HG03025 (cell line): ENCODE results near the gene TMEM11.

ENCODE experiments used
- ATAC-seq: cut with Tn5 transposase; IDR thresholded peaks from one replicate; pipeline ENCODE4 v1.9.1; 2021; ENCODE audit warnings: mild to moderate bottlenecking, moderate library complexity; ENCODE audit not compliant: unreplicated experiment, low FRiP score

The TMEM11 gene

DNA sequence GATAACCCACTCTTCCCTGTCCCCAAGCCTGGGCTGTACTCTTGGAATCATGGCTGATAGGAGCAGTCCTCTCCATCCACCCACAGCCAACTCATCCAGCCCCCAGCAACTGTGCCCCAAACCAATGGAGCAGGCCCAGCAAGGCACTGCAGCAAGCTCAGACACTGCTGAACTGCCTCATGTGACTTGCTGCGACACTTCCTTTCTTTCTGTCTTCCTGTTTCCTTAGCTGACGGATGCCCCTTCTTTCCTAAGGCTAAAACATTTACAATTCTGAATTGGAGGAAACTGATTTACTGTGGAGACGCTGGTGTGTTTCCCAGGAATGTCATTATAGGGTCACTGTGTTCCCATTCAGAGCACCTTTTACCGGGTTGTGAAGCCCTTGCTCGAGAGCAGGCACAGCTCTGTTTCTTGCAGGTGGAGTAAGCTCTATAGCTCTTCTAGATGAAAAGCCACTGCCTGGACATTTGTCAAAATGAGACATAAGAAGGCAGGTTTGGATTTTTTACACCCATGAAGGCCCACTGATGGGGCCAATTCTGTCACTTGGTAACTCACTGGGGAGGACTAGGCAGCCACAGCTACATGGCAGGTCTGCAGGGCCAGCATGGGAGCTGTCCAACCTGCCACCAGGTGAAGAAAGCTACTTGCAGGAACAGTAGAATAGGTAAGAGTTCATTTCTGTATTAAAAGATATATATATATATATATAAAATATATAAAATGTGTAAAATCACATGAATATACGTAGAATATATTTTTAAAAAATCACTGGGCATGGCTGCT lies 27.4 kb downstream of the TMEM11 start:
- ATAC-seq: no peak

DNA sequence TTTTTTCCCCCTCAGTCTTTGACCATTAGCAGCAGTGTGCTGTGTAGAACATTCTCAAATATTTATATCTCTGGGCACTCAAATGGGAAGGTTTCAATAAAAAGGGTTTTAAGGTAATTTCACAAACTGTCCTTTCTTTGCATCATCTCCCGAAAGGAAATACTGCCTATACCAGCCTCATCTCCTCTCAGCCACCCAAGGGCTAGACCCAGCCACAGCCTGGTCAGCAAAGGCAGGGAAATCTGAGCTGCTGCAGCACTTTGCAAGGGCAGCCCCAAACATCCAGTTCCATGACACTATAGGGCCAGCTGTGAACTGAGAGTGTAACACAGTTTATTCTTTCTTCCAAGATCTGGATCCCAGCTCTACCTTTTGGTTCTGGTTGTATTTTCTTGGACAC lies 28.9 kb downstream of the TMEM11 start:
- ATAC-seq: no peak

DNA sequence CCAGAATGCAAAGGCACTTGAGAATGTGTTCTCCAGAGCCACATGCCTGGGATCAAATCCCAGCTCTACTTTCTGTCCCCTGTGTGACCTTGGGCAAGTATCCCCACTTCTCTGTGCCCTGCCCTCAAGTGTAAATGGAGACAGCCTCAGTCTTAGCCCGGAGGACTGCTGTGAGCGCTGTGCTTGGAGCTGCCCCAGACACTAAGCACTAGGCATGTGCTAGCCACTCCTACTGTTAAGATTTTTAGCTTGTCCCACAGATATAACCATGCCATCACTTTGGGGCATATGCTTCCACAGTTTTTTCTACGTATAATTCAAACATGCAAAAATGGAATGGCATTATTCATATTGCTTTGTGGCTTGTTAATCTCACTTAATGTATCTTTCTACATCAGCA lies 29.4 kb downstream of the TMEM11 start:
- no peak for ATAC-seq

DNA sequence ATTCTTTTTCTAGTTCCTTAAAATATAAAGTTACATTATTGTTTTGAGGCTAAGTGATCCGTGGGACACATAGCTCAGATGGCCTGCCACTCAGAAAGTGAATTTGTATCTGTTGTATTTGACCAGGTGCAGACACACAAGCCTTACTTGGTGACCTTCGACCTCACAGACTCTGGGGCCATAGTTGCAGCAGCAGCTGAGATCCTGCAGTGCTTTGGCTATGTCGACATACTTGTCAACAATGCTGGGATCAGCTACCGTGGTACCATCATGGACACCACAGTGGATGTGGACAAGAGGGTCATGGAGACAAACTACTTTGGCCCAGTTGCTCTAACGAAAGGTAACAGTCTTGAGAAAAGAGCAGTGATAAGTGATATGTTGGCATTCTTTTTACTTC lies 30.5 kb downstream of the TMEM11 start:
- no peak for ATAC-seq

DNA sequence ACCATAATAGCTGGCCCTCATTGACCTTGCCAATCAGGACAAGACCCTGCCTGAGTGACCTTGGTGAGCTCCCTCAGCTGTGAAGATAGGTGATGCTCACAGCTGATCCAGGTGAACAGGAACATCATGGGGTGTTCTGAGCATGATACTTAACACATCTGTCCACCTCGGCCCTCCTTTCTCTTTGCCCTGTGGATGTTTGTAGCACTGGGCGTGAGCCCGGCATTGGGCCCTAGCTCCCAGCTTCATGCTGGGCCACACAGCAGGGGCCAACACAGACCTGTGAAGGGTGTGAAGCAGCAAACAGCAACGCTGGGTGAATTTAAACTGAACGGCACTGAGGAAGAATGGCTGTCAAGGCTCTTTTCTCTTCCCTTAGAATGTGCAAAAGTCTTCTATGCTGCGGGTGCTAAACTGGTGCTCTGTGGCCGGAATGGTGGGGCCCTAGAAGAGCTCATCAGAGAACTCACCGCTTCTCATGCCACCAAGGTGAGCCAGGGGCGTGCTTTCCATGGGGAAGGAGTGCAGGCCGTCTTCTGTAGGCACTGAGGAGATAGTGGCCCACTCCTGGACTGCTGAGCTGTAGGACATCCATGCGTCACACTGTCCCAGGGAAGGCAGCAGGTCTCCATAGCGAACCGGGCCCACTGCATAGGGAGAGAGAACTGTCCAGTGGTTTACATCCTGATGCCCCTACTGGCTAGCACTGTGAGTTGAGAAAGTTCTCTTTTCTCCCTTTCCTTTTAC lies 35.9 kb downstream of the TMEM11 start:
- ATAC-seq: no peak

DNA sequence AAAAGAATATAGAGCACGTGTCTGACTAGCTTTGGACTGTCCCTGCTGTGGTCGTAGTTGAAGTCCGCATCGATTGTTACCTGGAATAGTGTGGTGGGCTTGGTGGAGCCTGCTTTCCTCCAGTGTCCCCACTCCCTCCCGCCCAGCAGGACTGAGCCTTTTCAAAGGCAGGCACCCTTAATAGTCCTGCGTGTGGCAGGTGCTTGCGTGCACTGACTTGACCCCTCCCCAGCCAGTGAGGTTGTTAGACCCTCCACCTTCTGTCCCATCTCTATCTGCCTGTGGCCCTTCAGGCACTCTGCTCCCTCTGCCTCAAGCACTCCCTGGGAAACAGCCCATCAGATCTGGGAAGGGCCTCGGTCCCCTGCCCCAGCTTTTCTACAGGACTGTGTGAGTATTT lies 36.6 kb downstream of the TMEM11 start:
- ATAC-seq: no peak

DNA sequence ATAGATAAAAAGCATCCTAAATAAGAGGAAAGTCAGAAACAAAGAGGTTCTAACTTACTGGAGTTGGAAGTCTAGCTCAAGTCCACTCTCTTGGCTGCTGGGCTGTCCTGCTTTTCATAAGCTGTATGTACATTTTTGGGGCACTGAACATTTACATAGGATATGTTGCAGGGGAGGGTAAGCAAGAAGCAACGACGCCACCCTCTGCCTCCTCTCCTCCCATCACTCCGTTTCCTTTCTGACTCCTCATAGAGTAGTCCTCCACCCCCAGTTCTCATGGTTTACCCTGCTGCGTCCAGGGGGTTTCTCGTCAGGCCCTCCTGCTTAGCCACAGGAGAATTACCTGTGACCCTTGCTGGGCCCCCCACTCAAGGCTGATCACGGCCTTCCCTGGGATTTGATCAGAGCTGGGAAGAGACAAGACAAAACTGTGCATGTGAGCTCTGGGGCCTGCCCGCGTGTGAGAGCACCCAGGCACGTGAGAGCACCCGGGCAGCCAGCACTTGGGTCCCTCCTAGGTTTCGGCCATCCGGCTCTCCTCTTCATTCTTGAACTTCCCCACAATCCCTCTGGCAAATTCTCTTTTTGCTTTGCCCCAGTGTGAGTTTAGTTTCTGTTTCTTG lies 37.1 kb downstream of the TMEM11 start:
- ATAC-seq: no peak

DNA sequence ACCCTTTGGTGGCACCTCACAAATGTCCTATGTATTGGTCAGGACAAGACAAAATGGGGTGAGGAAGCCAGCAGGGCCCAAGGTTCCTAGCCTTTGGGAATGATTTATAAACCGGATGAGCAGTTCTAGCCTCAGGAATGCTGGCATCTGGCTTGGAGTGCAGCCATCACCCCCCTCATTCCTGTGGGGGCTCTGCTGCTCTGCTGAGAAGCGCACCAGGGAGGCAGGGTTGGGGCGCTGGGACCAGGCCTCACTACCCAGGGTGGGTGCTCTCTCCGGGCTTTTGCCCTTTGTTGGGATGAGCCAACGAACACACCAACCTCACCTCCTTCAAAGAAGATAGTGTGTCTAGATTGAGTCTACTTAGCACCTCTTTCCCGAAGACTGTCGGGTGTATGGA lies 39.2 kb downstream of the TMEM11 start:
- ATAC-seq: no peak

DNA sequence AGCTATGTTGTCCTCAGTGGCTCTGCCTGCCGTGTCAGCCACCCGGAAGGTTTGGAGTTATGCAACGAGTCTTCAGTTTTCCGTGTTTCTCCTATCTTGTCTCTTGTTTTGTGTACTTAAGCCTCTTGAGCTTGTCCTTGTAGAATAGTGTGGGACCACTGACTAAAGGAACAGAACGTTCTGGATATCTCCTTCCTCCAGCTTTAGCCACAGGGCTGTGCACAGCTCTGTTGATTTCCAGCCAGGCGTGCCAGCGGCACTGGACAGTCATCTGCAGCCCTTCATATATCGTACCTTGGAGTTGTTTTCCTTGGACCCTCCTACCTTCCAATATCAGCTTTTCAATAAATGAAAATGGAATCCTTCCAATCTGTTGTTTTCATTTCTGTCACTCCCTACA lies 39.8 kb downstream of the TMEM11 start:
- ATAC-seq: no peak

DNA sequence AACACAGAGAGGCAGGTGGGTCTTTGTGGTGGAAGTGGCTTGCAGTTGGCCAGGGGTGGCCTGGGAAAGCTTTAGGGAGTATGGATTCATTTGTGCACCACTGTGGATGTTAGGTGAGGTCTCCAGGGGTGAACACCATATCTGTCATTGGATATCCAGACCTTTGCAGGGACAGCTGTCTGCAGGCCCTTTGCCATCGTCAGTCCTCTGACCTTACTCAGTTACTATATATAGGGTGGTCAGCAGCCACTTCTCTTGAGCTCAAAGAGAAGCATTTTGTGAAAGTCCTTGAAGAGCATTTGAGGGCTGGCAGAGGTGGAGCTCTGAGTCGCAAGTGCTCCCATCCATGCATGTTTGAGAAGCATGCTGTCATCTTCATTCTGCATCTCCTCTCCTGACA lies 40.4 kb downstream of the TMEM11 start:
- no peak for ATAC-seq

DNA sequence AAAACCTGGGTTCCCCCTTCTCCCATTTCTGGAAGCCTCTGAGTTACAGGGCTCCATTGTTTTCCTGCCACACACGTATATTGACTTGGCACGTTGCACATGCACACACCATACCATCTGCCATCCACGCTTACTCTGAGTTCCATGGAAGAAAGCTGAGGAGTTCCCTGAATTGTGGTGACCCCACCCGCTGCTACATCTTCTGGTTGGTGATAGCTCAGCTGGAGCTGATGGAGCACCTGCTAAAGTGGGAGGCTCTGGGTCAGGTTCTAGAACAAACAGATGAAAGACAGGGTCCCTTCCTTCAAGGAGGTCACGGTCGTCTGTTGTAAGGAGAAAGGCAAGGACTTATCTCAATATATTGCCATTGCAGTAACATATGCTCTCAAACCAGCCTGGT lies 41.1 kb downstream of the TMEM11 start:
- ATAC-seq: no peak

DNA sequence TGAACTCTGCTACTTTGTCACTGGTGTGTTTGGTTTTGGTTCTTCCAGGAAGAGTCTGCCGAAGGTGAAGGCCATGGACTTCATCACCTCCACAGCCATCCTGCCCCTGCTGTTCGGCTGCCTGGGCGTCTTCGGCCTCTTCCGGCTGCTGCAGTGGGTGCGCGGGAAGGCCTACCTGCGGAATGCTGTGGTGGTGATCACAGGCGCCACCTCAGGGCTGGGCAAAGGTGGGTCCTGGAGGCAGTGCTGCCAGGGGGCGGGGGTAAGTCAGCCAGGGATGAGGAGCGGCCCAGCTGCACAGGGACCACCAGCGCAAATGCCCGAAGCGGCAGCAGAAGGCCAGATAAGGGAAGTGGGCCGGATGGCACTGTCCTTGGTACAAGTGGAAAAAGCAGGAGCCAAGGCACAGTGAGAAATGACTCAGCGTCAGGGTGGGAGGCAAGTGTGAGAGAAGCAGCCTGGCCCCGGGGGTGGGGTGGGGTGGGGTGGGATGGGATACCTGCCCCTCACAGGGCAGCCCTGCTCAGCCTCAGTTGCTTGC lies 41.9 kb downstream of the TMEM11 start:
- no peak for ATAC-seq

DNA sequence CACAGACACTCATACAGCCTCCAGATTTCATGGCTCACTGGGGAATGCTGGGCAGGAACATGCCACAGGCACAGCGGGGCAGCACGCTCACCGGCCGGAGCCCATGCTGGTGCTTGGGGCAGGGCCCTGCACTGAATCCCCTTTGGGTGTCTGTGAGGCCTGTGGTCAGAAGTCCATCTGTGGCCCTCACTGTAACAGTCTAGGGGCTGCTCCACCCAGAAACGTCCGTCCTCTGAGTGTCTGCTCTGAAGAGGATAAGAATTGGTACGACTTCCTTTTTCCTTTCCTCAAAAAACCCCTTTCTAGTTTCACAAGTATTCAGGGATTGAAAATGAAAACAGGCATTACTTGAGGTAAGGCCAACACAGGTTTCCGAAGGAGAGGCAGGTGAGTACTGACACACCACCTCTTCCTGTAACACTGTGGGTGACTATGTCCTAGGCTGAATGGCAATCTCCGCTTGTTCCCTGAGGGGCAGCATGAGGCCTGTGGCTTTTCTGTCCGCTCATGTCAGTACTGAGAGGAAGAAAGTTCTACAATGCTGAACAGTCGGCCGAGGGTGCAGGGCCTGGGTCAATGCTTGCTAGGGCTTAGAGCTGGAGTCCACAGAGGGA lies 42.5 kb downstream of the TMEM11 start:
- ATAC-seq: peak; percentile 66

DNA sequence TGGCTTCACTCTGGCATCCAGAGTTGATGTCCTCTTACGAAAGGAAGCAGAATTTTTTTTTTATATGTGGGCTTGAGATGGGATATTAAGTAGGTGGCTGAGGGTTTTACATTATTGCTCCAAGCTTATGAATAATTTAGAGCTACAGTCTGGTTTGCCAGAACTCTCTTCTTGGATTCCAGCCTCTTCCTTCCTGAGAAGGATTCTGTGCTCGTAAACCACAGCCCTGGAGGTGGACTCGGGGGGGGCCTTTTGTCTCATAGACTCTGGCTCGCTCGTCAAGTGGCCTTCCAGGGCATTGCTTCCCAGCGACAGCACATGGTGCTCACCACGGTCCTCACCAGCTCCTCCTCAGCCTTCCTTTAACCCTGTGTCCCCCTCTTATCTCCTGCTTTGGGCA lies 43.2 kb downstream of the TMEM11 start:
- no peak for ATAC-seq

DNA sequence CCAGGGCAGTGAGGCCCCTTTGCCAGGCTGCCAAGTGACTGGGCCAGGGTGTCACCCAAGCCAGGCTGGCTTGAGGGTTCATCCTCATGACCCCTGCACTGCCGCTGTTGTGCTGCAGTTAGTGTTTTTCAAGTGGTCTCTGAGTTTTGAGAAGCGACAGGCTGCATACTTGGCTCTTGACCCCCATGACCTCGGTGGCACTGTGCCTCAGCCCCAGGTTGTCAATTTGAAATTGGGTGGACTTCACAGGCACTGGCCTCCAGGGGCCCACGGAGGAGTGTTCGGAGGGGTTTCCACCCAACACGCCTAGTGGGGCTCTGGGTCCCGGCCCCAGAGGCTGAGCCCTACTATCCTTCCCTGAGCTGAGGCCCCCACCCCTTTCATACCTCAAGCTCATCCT lies 44.5 kb downstream of the TMEM11 start:
- ATAC-seq: no peak

DNA sequence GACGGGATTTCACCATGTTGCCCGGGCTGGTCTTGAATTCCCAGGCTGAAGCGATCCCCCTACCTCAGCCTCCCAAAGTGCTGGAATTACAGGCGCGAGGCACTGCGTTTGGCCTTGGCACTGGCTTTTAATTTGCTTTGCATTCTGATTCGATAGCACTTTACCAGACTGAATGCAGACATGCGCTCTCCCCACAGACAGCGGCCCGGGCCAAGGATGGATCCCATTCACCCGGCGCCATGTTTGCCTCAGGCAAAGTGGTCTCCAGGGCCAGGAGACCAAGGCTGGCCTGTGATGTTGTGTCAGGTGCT lies 45.5 kb downstream of the TMEM11 start:
- no peak for ATAC-seq

DNA sequence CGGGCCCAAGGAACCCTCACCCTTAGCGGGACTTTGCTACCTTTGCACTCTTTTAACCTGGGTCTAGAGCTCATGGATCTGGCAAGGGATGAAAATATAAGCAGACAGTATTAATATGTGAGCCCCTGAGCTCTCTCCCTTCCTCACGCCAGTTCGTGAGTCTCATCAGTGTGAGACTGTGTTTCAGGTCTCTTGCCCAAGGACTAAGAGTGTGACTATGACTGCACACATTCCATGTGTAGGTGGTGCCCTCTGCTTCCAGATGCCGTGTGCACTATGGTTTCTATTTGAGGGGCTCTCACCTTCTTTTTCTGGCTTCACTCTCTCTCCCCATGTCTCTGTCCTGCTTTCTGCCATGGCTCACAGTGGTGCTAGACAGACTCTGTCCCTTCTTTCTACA lies 46.7 kb downstream of the TMEM11 start:
- no peak for ATAC-seq

DNA sequence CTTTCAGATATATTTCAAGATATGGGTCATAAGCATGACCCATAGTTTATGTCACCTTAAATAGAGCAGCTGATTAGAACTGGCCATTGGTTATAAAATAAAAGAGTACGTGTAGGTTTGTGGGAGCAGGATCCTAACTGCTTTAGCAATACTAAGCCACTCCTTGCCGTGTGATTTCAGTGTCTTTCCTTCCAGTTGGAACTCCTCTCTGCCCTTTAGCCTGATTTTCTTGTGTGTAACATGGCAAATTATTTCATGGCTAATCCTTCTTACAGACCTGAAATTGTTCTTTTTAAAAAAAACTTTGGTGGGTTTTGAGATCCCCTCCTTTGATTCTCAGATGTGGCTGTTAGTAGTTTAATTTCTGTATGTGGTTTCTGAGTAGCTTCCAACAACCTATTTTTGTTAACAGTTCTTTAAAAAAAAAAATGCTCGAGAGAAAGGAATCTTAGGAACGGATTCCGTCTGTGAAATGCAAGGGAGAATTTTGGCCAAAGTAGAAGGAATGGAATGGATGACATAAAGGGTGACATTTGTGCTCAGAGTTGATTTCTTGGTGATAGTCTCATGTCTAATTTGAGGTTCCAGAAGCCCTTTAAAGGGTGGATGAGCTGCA lies 47.3 kb downstream of the TMEM11 start:
- ATAC-seq: no peak

DNA sequence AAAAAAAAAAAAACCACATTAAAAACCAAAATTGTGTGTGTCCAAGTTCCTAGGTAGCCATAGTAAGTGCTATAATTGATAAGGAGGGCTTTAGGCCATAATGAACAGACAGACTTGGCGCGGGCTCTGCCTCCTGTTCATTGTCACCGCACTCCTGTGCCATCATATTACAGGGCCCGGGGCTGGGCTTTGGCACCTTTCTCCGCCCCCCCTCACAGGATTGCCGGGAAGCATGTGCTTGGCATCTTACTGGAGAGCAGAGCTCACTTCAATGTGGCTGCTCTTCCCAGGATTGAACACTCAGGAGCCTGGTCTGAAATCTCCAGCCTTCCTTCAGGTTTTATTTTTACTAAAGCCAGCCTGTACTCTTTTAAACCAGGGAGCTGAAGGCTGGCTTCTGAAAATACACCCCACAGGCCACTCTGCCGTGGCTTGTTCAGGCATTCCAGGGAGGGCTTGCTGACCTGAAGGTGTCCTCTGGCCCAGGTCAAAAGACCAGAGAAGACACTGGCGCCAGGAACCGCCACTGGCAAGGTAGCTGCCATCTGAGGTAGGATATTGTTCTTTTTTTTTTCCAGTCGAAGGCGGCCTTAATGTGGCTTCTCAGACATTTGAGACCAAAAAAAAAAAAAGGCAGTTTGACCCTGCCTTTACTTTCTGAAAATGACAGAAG lies 47.9 kb downstream of the TMEM11 start:
- no peak for ATAC-seq

DNA sequence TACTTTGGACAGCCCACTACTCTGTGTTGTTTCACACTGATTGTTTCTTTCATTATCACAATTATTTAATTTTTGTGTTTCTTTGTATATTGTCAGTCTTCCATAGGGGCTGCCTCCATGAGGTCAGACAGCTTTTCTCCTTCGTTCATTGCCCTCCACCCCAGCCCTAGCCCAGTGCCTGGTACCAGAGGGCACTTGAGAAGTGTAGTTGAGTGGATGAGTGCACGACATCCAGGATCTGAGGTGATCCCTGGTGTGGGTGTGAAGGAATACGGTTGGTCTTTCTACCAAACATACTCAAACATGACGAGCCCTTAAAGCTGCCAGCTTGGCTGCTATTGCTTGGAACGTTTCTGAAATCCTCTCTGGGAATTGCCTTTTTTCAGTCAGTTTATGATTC lies 49.3 kb downstream of the TMEM11 start:
- no peak for ATAC-seq
